DMS53 treated with DMSO at 0.1 percent for 48 hours (cell line): ENCODE results near the gene RCSD1.
"Not testable (repeated sequence)": the region's sequence is repeated elsewhere in the genome, so short reads cannot be mapped to it uniquely, and the experiment has no call there.

Experiments used
- DNase-seq: peaks from one replicate; lab custom pipeline; 2025; ENCODE audit not compliant: unreplicated experiment; lab: John Stamatoyannopoulos, UW

RCSD1 gene, protein sequence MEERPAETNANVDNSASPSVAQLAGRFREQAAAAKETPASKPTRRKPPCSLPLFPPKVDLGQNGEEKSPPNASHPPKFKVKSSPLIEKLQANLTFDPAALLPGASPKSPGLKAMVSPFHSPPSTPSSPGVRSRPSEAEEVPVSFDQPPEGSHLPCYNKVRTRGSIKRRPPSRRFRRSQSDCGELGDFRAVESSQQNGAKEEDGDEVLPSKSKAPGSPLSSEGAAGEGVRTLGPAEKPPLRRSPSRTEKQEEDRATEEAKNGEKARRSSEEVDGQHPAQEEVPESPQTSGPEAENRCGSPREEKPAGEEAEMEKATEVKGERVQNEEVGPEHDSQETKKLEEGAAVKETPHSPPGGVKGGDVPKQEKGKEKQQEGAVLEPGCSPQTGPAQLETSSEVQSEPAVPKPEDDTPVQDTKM

DNA sequence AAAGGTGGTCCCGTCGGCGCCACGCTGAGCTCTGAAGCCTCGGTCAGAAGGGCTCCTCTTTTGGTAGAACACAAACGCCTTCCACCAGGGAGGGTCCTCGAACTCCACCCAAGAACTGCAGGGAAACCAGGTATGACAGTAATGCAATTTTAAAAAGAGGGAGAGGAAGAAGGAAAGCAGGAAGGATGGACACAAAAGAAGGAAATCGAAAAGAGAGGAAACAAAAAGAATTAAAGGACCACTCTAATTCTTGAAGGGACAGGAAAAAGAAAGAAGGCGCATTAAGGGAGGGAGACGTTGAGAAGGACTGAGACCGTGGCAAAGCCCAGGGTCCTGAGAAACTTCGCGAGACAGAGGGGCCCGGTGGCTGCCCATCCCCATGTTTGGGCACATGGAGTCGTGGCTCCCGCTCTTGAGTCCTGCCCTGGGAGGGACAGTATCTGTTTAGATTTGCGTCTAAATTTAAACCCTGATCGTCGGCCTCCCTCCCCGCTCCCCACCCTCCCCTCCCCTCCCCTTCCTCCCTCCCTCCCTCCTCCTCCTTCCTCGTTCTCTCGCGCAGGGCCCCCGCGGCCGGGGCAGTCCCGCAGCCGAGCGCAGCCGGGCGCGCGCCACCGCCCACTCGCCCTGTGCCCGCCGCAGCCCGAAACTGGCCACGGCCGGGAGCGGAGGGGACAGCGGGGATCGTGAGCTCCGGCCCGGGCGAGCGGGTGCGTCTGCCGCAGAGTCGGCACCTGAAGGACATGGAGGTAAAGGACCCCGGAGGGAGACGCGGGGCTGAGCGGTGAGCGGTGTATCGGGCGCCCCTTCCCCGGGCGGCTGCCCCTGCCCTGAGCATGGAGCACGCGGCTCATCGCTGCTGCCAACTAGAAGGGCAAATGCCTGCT lies at the start of gene RCSD1:
TSS of gene RCSD1 (plus strand) at position 552 of the 887 bp plus-strand sequence. CDS start at position 744, 192 bp downstream.
- no peak for DNase-seq

GRCh38 chr1:167582064-167582463 lies 48.0 kb upstream of the RCSD1 start:
- DNase-seq = no peak

- no peak for DNase-seq
These were observed 47.3 kb upstream of the RCSD1 start for GRCh38 chr1:167582722-167583121.

- DNase-seq = no peak
These were observed 45.5 kb upstream of the RCSD1 start for GRCh38 chr1:167584581-167584980.

DNA sequence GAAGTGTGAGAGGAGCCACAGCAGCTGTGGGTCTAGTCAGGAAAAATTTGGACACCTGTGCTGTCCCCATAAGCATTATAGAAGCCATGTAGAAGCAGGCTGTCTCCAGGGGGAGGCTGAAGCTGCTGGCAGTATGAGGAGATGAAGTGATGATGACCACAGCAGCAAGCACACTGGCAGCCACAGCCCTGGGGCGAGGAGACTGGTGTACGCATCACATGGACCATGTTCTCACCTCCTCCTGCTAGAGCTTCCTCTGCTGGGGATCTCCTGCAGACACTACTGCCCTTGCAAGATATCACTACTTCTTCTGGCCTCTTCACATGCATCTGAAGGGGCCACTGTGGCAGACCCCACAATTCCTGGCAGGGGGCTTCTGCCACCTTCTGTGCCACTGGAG lies 42.7 kb upstream of the RCSD1 start:
- no peak for DNase-seq

DNA sequence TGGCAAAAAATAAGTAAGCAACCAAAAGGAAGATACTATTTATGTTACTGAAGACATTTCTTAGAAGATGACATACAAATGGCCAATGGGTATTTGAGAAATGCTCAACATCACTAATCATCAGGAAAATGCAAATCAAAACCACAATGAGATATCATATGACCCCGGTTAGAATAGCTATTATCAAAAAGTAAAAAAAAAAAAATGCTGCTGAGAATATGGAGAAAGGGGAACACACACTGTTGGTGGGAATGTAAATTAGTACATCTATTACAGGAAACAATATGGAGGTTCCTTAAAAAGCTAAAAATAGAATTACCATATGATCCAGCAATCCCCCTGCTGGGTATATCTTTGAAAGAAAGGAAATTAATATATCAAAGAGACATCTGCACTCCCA lies 42.2 kb upstream of the RCSD1 start:
- DNase-seq = no peak

DNA sequence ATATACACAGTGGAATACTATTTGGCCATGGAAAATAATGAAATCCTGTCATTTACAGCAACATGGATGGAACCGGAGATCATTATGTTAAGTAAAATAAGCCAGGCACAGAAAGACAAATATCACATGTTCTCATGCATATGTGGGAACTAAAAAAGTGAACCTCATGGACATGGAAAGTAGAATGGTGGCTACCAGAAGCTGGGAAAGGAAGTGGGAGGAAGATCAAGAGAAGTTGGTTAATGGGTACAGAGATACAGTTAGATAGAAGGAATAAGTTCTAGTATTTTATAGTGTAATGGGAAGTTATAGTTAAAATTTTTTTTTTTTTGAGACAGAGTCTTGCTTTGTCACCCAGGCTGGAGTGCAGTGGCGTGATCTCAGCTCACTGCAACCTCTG lies 41.7 kb upstream of the RCSD1 start:
- no peak for DNase-seq

- no peak for DNase-seq
These were observed 37.6 kb upstream of the RCSD1 start for GRCh38 chr1:167592475-167592874.

DNA sequence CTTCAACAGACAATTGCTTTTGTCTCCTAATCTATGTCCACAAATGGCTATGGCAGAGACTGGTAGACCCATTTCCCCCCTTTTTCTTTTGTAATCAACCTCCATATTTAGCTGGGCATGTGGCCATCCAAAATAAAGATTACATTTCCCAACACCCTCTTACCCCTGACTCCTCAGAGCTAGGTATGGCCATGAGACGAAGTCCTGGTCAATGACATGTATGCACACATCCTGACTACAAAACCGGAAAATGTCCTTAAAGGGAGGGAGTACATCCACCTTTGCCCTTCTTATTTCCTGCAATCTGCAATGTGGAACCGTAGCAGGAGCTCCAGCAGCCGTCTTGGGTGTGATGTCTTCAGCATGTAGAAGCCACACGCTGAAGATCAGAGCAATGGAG lies 36.2 kb upstream of the RCSD1 start:
- no peak for DNase-seq

- no peak for DNase-seq
These were observed 35.2 kb upstream of the RCSD1 start for GRCh38 chr1:167594822-167595221.

DNA sequence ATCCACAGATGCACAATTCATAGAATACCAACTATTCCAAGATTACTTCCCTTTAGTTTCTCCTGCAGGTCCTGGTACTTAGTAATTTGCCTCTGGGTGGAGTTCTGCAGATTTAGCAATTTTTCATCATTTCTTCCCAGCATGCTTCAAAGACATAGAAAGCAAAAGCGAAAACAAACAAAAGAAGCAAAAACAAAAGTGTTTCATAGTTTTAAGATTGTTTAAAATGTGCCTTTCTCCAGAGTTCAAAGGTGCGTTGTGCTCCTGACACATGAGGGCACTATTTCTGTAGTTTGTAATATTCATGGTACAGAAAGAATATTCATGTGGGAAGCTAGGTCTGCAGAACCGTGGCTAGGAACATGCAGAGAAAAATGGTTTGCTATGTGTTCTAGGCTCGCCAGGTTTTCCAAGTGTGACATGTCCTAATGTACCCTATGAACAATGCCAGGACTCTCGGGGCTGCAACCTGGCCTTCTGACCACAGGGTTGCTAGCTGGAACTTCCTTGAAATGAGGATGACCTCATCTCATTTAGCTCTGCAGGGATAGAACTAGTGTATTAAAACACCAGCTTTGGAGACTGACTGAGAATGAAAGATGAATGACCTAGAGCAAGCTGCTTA lies 30.0 kb upstream of the RCSD1 start:
- DNase-seq = no peak

GRCh38 chr1:167601442-167602383 lies 28.3 kb upstream of the RCSD1 start:
- no peak for DNase-seq

DNA sequence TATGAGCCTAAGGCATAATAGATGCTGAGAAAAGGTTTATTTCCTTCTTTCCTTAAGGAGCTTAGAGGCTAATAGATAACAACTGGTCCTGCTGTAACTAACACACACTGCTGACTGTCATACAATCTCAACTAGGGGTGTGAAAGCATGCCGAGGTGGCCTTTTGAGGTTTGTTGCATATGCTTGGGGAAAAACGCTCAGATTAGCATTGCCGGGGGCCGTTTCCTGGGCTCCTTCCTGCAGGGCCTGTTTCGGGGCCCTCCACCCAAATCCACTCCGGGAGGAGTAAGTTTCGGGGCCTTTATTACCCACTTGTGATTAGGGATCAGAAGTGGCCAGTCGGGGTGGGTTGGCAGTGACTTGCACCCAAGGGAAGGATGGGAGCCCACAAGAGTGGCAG lies 27.2 kb upstream of the RCSD1 start:
- DNase-seq = no peak

- no peak for DNase-seq
These were observed 24.5 kb upstream of the RCSD1 start for GRCh38 chr1:167605576-167605975.

DNA sequence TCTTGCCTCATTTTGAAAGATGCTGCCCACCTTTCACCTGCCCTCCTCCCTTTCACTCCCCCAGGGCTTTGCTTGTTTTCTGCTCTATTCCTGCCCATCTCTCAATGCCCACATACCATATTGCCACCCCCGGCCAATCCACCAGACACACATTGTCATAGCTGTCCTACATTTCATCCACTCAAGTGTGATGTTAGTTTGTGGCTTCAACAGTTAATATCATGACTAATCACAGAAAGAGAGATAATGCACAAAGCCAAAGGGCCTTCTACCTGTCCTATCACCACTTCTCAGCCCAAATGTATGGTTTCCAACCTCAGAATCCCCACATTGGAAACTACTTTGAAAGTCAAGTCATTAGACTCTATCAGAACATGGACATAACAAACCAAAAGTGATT lies 18.0 kb upstream of the RCSD1 start:
- no peak for DNase-seq

GRCh38 chr1:167612587-167613385 lies 17.2 kb upstream of the RCSD1 start:
- DNase-seq = no peak

- DNase-seq = not testable (repeated sequence)
These were observed 16.0 kb upstream of the RCSD1 start for GRCh38 chr1:167613984-167614383.

DNA sequence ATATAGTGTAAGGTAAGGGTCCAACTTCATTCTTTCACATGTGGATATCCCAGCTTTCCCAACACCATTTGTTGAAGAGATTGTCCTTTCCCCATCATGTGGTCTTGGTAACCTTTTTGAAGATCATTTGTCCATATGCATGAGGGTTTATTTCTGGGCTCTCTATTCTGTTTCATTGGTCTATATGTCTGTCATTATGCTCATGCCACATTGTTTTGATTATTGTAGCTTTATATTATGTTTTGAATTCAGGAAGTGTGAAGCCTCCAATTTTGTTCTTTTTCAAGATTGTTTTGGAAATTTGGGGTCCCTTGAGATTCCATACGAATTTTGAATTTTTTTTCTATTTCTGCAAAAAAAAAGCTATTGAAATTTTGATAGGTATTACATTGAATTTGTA lies 15.2 kb upstream of the RCSD1 start:
- no peak for DNase-seq

DNA sequence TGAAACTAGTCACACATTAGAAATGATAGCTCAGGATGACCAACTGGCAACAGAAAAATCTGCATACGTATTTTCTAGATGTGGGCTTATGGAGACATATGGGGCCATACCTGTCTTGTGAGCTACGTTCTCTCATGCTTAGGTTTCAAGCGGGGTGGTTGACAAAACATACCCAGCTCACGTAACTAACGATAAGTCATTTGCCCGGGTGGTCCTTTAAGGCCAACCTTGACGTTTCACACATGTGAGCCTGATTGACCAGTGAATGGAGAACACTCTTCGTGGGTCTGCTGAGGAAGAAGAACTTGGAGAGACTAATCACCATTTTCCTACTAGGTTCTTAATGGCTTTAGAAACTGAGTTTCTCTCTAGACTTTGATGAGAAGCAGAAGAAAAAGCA lies 13.5 kb upstream of the RCSD1 start:
- no peak for DNase-seq
